A549 (cell line): ENCODE data around the gene TCF7L2. TPM values are rescaled to one million over a fixed set of nuclear protein-coding genes. Genes with fewer than 3 reads are reported as not detected.

Experiments used
- ATAC-seq, 2 experiments: fragments of 200-7000 bp in 1 of 2; fragments of >200 bp in 1 of 2; cut with Nextera tagmentation in 1 of 2; cut with Tn5 transposase in 1 of 2; 3 replicates each; pipeline versions ENCODE4 v1.8.0 to v1.9.1; 2018 to 2020; ENCODE audit warnings: mild to moderate bottlenecking in 1 of 2, moderate library complexity in 1 of 2
- CTCF ChIA-PET: fragments of 300-600 bp; sonication (Branson Sonifier 250); formaldehyde crosslinking; extraction: SDS; loops from one replicate; lab custom pipeline; 2021; ENCODE audit warnings: antibody characterized with exemption, inconsistent platforms; lab: Yijun Ruan, JAX
- POLR2A ChIA-PET: fragments of 350-600 bp; formaldehyde crosslinking; extraction: SDS; loops from one replicate; lab custom pipeline; 2021; ENCODE audit warnings: antibody characterized with exemption, inconsistent platforms; lab: Yijun Ruan, JAX
- DNase-seq, 2 experiments: peaks; one replicate each; pipeline versions ENCODE4 v3.0.0 to v3.0.0-alpha.2; 2011 to 2016; ENCODE audit warnings: low read depth in 1 of 2, low spot score in 1 of 2
- FAIRE-seq: peaks from 2 replicates; lab custom pipeline; 2011; peaks lifted over from hg19 to GRCh38; lab: Jason Lieb, UNC
- H3K27ac ChIP-seq, 2 experiments: fragments of >200 bp; sonication (Bioruptor Twin); formaldehyde crosslinking; 3 replicates each; pipeline ENCODE4 v1.5.1; 2016 to 2017
- H3K4me1 ChIP-seq: fragments of >200 bp; sonication (Bioruptor Twin); formaldehyde crosslinking; 3 replicates; pipeline ENCODE4 v1.6.1; 2016
- H3K4me2 ChIP-seq: fragments of >200 bp; sonication (Bioruptor Twin); formaldehyde crosslinking; 3 replicates; pipeline ENCODE4 v1.6.1; 2016
- H3K4me3 ChIP-seq: fragments of >200 bp; sonication (Bioruptor Twin); formaldehyde crosslinking; 3 replicates; pipeline ENCODE4 v1.5.1; 2016
- H3K9me3 ChIP-seq: fragments of >200 bp; sonication (Bioruptor Twin); formaldehyde crosslinking; 3 replicates; pipeline ENCODE4 v1.6.1; 2016
- ATOH8 ChIP-seq: fragments of 250-450 bp; sonication (Bioruptor Pico); IDR thresholded peaks from 2 replicates; pipeline ENCODE4 v1.5.0; 2020; ENCODE audit warnings: low read depth, mild to moderate bottlenecking, moderate library complexity
- BCL3 ChIP-seq: fragments of >200 bp; sonication (Bioruptor Twin); formaldehyde crosslinking; IDR thresholded peaks from 3 replicates; pipeline ENCODE4 v1.6.1; 2016
- CBX2 ChIP-seq: fragments of 200-600 bp; sonication (generic); IDR thresholded peaks from 2 replicates; pipeline ENCODE4 v1.6.1; 2016; ENCODE audit warnings: low read depth, mild to moderate bottlenecking, borderline replicate concordance
- CHD2 ChIP-seq: fragments of 150-350 bp; IDR thresholded peaks from 2 replicates; pipeline ENCODE4 v1.6.1; 2014; ENCODE audit warnings: low read length; ENCODE audit not compliant: partially characterized antibody
- CTCF ChIP-seq: fragments of >200 bp; sonication (Bioruptor Twin); formaldehyde crosslinking; IDR thresholded peaks from 3 replicates; pipeline ENCODE4 v1.5.1; 2016
- EP300 ChIP-seq, 2 experiments: fragments of >200 bp; sonication (Bioruptor Twin); formaldehyde crosslinking; IDR thresholded peaks; 2 replicates in 1 of 2; 3 replicates in 1 of 2; pipeline ENCODE4 v1.6.1; 2016 to 2017
- FOSB ChIP-seq: fragments of 250-450 bp; sonication (Bioruptor Pico); IDR thresholded peaks from 2 replicates; pipeline ENCODE4 v1.5.0; 2020; ENCODE audit warnings: mild to moderate bottlenecking, moderate library complexity
- FOSL2 ChIP-seq, 2 experiments: fragments of 450-650 bp in 1 of 2; fragments of >200 bp in 1 of 2; sonication (Bioruptor Twin) in 1 of 2; formaldehyde crosslinking; IDR thresholded peaks; 2 replicates each; pipeline versions ENCODE4 v1.5.0 to v1.6.1; 2016 to 2020; ENCODE audit warnings: mild to moderate bottlenecking in 1 of 2, moderate library complexity in 1 of 2
- GATA3 ChIP-seq: IDR thresholded peaks from 2 replicates; pipeline ENCODE4 v1.6.1; 2012; ENCODE audit warnings: borderline replicate concordance
- HES2 ChIP-seq: fragments of >200 bp; sonication (Bioruptor Twin); formaldehyde crosslinking; IDR thresholded peaks from 2 replicates; pipeline ENCODE4 v1.6.1; 2016
- JUN ChIP-seq, 2 experiments: fragments of >200 bp; sonication (Bioruptor Twin); formaldehyde crosslinking; IDR thresholded peaks; 2 replicates in 1 of 2; 3 replicates in 1 of 2; pipeline ENCODE4 v1.6.1; 2016 to 2017
- MAX ChIP-seq: IDR thresholded peaks from 2 replicates; pipeline ENCODE4 v1.6.1; 2012
- MAZ ChIP-seq: fragments of 150-350 bp; IDR thresholded peaks from 2 replicates; pipeline ENCODE4 v1.6.1; 2014; ENCODE audit warnings: antibody characterized with exemption, low read depth, low read length, borderline replicate concordance
- NFE2L2 ChIP-seq: fragments of 150-350 bp; conservative IDR thresholded peaks from 2 replicates; pipeline ENCODE4 v1.6.1; 2014; ENCODE audit warnings: low read length
- PHF8 ChIP-seq: fragments of 200-600 bp; sonication (generic); IDR thresholded peaks from 2 replicates; pipeline ENCODE4 v1.6.1; 2016; ENCODE audit warnings: low read depth, mild to moderate bottlenecking, antibody characterized with exemption, moderate library complexity, borderline replicate concordance
- POLR2A ChIP-seq: IDR thresholded peaks from 2 replicates; pipeline ENCODE4 v1.6.1; 2012; ENCODE audit warnings: mild to moderate bottlenecking, low read length
- POLR2AphosphoS2 ChIP-seq: conservative IDR thresholded peaks from 2 replicates; pipeline ENCODE4 v1.6.1; 2012; ENCODE audit warnings: low read length, improper control_type of control experiment, inconsistent platforms
- RCOR1 ChIP-seq: fragments of 150-350 bp; IDR thresholded peaks from 2 replicates; pipeline ENCODE4 v1.6.1; 2014; ENCODE audit warnings: antibody characterized with exemption, low read length, low read depth
- RFX5 ChIP-seq: fragments of 450-650 bp; IDR thresholded peaks from 2 replicates; pipeline ENCODE4 v1.7.1; 2014; ENCODE audit warnings: antibody characterized with exemption, mild to moderate bottlenecking, moderate library complexity
- RNF2 ChIP-seq: fragments of 200-600 bp; sonication (generic); IDR thresholded peaks from 2 replicates; pipeline ENCODE4 v1.6.1; 2016; ENCODE audit warnings: low read depth, mild to moderate bottlenecking, antibody characterized with exemption, moderate library complexity, borderline replicate concordance
- ZSCAN20 ChIP-seq: fragments of 250-450 bp; sonication (Bioruptor Pico); IDR thresholded peaks from 2 replicates; pipeline ENCODE4 v1.8.0; 2022; ENCODE audit warnings: mild to moderate bottlenecking, moderate library complexity
- WGBS: methylation state at CpG from one replicate; pipeline ENCODE4 v1.1.6; 2017; ENCODE audit errors: missing lambda C conversion rate; 5-methylcytosine and 5-hydroxymethylcytosine counted together
- polyA plus RNA-seq, 4 experiments: library from polyadenylated mRNA; depleted of rRNA in 3 of 4; stranded (reverse); fragments of >200 nt; fragmentation: RNase III in 1 of 4; extraction: RNeasy Plus Mini Kit Qiagen cat#74134 plus additional on column Dnase treatment in 1 of 4; gene quantifications; 2 replicates in 3 of 4; 3 replicates in 1 of 4; pipeline ENCODE4 v1.2.3, GENCODE V29; 2011 to 2017

Gene TCF7L2
- polyA plus RNA-seq, 2 of the 4 experiments (the other 2 are of a cell fraction): 11.3 to 14.5 TPM

- H3K4me1 ChIP-seq: peaks cover 47% of the 10 kb centered on the region
- TF ChIP-seq RNF2 (no peak), CBX2 (no peak), FOSB (CRISPR knock-in tag) (no peak), MAX (no peak), RFX5 (no peak)
- TF ChIP-seq, all 56 proteins: peak for 0
- H3K27ac ChIP-seq: no peak overlapping the region
- FAIRE-seq: no peak
- no peak overlapping the region for H3K4me2 ChIP-seq
- CTCF ChIA-PET: interaction anchor here (1.1 to 1.7 kb wide), 3 partner anchors 35 to 65 kb away, joined by 3 to 4 read pairs (median 3); no protein-coding TSS in a partner anchor
- no peaks in the 10 kb centered on the region for H3K9me3 ChIP-seq
- no peak for ATAC-seq
- 89% methylated on average over 12 of the region's 12 CpGs for WGBS
- no peak overlapping the region for H3K4me3 ChIP-seq
- POLR2A ChIA-PET: no interaction called here
- no peak for DNase-seq
These were observed 88.1 kb downstream of the TCF7L2 start for GRCh38 chr10:113038183-113038582.

GRCh38 chr10:113038985-113039384 lies 88.9 kb downstream of the TCF7L2 start:
- no peak for DNase-seq
- WGBS: 87% methylated on average over 4 of the region's 4 CpGs
- ChIA-PET POLR2A (no interaction called here), CTCF (interaction anchor here (1.1 to 1.5 kb wide), 3 partner anchors 10 to 45 kb away, joined by 3 to 8 read pairs (median 3); no protein-coding TSS in a partner anchor)
- Histone ChIP-seq H3K4me2 (no peak overlapping the region), H3K27ac (no peak overlapping the region), H3K9me3 (no peaks in the 10 kb centered on the region), H3K4me3 (no peak overlapping the region), H3K4me1 (peaks cover 49% of the 10 kb centered on the region)
- ATAC-seq: no peak
- no peak for TF ChIP-seq PHF8
- TF ChIP-seq ZSCAN20 (CRISPR knock-in tag): no peak
- TF ChIP-seq FOSB (CRISPR knock-in tag): no peak
- TF ChIP-seq GATA3: no peak
- no peak for TF ChIP-seq ATOH8 (CRISPR knock-in tag)
- TF ChIP-seq MAZ: no peak
- TF ChIP-seq POLR2AphosphoS2: no peak
- FAIRE-seq: peak; percentile 65

GRCh38 chr10:113041324-113041723 lies 91.3 kb downstream of the TCF7L2 start:
- FAIRE-seq (no peak), ATAC-seq (no peak)
- H3K9me3 ChIP-seq: no peaks in the 10 kb centered on the region
- TF ChIP-seq NFE2L2 (no peak), CTCF (no peak), POLR2A (no peak), EP300 (IDR thresholded peaks at IDR 0.05) (no peak), POLR2AphosphoS2 (no peak), HES2 (no peak), MAX (no peak), FOSL2 (IDR thresholded peaks at IDR 0.05) (no peak), FOSL2 (CRISPR knock-in tag; IDR thresholded peaks at IDR 0.05) (no peak), RCOR1 (no peak), CHD2 (no peak), BCL3 (no peak), JUN (IDR thresholded peaks at IDR 0.05) (no peak), RNF2 (no peak)
- TF ChIP-seq, all 56 proteins: peak for 0
- Histone ChIP-seq H3K4me3 (no peak overlapping the region), H3K4me1 (peaks cover 50% of the 10 kb centered on the region), H3K27ac (peak overlapping the region in 1 of 2 experiments; percentile 3; a peak in 1 of 6 replicates), H3K4me2 (no peak overlapping the region)
- 86% methylated on average over 1 of the region's 1 CpG for WGBS
- no peak for DNase-seq
- CTCF ChIA-PET: no interaction called here
- POLR2A ChIA-PET: interaction anchor here (0.6 kb wide), 1 partner anchor 32 kb away, joined by 4 read pairs; no protein-coding TSS in a partner anchor
